ENCODE data around the gene IL4R.

DNA sequence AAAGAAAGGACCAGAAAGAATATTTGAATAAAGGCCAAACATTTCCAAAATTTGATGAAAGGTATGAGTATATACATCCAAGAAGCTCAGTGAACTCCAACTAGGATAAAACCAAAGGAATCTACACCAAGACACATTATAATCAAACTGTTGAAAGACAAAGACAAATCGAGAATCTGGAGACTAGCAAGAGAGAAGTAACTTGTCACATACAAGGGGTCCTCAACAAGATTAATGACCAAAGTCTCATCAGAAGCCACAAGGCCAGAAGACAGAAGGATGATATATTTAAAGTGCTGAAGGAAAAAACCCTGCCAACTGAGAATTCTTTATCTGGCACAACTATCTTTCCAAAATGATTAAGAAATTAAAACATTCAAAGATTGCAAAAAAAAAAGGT lies 78.9 kb downstream of the IL4R start:
- TF ChIP-seq CTCF (IDR thresholded peaks at IDR 0.05; ENCODE audit: low read length): no peak
- no peak for TF ChIP-seq EZH2 (optimal IDR thresholded peaks at IDR 0.05; ENCODE audit: low read depth, low read length)
